SU-DHL-6 (cell line): ENCODE results near the gene RFLNA.

Experiments used
- H2AFZ ChIP-seq: fragments of 200-600 bp; sonication (generic); 2 replicates; pipeline ENCODE4 v1.6.1; 2014; ENCODE audit warnings: low read depth, mild to moderate bottlenecking, moderate library complexity, mixed read lengths, antibody characterized with exemption, low read length; ENCODE audit not compliant: severe bottlenecking
- H3F3A ChIP-seq: fragments of 200-600 bp; shearing (Covaris generic); 2 replicates; pipeline ENCODE4 v1.6.0; 2016; ENCODE audit warnings: antibody characterized with exemption, mild to moderate bottlenecking; ENCODE audit not compliant: insufficient read depth
- H3K27ac ChIP-seq: fragments of 200-600 bp; sonication (generic); 2 replicates; pipeline ENCODE4 v1.5.1; 2016; ENCODE audit warnings: low read depth, mild to moderate bottlenecking, low read length, moderate library complexity, mixed read lengths
- H3K27me3 ChIP-seq: fragments of 200-600 bp; sonication (generic), shearing (Covaris generic); 2 replicates; pipeline ENCODE4 v1.6.0; 2014; ENCODE audit warnings: mild to moderate bottlenecking, low read length
- H3K36me3 ChIP-seq: fragments of 200-600 bp; sonication (generic); 2 replicates; pipeline ENCODE4 v1.6.1; 2014; ENCODE audit warnings: mild to moderate bottlenecking, low read length, mixed read lengths
- H3K4me2 ChIP-seq: fragments of 300-600, 200-600 bp; shearing (Covaris generic), sonication (generic); 2 replicates; pipeline ENCODE4 v1.6.0; 2014; ENCODE audit warnings: low read length, low read depth, mild to moderate bottlenecking; ENCODE audit not compliant: poor library complexity, severe bottlenecking
- H3K4me3 ChIP-seq: fragments of 200-600 bp; sonication (generic); 2 replicates; pipeline ENCODE4 v1.5.1; 2014; ENCODE audit warnings: antibody characterized with exemption, low read length, mild to moderate bottlenecking, mixed read lengths; ENCODE audit not compliant: insufficient read depth, poor library complexity, severe bottlenecking
- H3K79me2 ChIP-seq: fragments of 200-600 bp; sonication (generic); 2 replicates; pipeline ENCODE4 v1.6.1; 2014; ENCODE audit warnings: mild to moderate bottlenecking, low read length, moderate library complexity; ENCODE audit not compliant: insufficient read depth
- H3K9ac ChIP-seq: fragments of 200-600 bp; sonication (generic); 2 replicates; pipeline ENCODE4 v1.7.0; 2014; ENCODE audit warnings: mild to moderate bottlenecking, low read length
- H3K9me2 ChIP-seq: fragments of 200-600 bp; sonication (generic); replicated peaks from 2 replicates; pipeline ENCODE4 v1.6.1; 2014; ENCODE audit warnings: low read length; ENCODE audit not compliant: insufficient read depth
- H3K9me3 ChIP-seq: fragments of 200-600 bp; sonication (generic); 2 replicates; pipeline ENCODE4 v1.6.1; 2014; ENCODE audit warnings: low read length, mixed read lengths; ENCODE audit not compliant: insufficient read depth
- H4K20me1 ChIP-seq: fragments of 200-600 bp; sonication (generic); 2 replicates; pipeline ENCODE4 v1.6.1; 2014; ENCODE audit warnings: low read depth, mild to moderate bottlenecking, antibody characterized with exemption, low read length, moderate library complexity, mixed read lengths
- EZH2phosphoT487 ChIP-seq: fragments of 200-600 bp; sonication (generic), shearing (Covaris generic); conservative IDR thresholded peaks from 2 replicates; pipeline ENCODE4 v1.6.1; 2018; ENCODE audit warnings: mild to moderate bottlenecking, antibody characterized with exemption, low read length, moderate library complexity, mixed read lengths
- TF ChIP-seq, protein P1 (sequence below): fragments of 200-600 bp; sonication (generic); IDR thresholded peaks from one replicate; pipeline ENCODE4 v1.5.1; 2017; ENCODE audit warnings: antibody characterized with exemption, mild to moderate bottlenecking, low read length, moderate library complexity; ENCODE audit not compliant: insufficient read depth, poor library complexity, severe bottlenecking

RFLNA gene

DNA sequence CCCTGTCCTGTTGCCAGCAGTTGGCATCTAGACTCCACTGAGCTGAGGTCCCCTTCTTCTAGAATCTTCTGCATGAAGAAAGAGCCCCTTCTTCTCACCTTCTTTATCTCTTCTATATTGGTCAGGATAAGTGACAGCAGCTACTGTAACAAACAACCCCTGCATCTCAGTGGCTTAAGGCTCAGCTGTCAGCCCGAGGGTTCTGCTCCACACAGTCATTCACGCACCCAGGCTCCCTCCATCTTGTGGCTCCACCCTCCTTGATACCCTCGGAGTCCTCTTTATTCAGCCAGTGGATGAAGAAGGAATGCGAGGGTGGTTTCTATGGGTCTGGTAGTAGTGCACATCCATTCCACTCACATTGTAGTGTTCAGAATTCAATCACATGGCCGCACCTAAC is 10.5 kb upstream of the RFLNA start:
- Histone ChIP-seq H3K9me2 (no peaks in the 10 kb centered on the region), H3K9ac (no peak overlapping the region), H3K36me3 (no peaks in the 10 kb centered on the region), H2AFZ (no peak overlapping the region), H4K20me1 (no peaks in the 10 kb centered on the region), H3K79me2 (no peaks in the 10 kb centered on the region), H3K27ac (no peak overlapping the region), H3K9me3 (no peaks in the 10 kb centered on the region), H3F3A (no peaks in the 10 kb centered on the region), H3K4me2 (no peak overlapping the region), H3K4me3 (no peak overlapping the region), H3K27me3 (no peaks in the 10 kb centered on the region)
- TF ChIP-seq EZH2phosphoT487 = no peak
- TF ChIP-seq, protein P1, sequence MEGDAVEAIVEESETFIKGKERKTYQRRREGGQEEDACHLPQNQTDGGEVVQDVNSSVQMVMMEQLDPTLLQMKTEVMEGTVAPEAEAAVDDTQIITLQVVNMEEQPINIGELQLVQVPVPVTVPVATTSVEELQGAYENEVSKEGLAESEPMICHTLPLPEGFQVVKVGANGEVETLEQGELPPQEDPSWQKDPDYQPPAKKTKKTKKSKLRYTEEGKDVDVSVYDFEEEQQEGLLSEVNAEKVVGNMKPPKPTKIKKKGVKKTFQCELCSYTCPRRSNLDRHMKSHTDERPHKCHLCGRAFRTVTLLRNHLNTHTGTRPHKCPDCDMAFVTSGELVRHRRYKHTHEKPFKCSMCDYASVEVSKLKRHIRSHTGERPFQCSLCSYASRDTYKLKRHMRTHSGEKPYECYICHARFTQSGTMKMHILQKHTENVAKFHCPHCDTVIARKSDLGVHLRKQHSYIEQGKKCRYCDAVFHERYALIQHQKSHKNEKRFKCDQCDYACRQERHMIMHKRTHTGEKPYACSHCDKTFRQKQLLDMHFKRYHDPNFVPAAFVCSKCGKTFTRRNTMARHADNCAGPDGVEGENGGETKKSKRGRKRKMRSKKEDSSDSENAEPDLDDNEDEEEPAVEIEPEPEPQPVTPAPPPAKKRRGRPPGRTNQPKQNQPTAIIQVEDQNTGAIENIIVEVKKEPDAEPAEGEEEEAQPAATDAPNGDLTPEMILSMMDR = no peak

DNA sequence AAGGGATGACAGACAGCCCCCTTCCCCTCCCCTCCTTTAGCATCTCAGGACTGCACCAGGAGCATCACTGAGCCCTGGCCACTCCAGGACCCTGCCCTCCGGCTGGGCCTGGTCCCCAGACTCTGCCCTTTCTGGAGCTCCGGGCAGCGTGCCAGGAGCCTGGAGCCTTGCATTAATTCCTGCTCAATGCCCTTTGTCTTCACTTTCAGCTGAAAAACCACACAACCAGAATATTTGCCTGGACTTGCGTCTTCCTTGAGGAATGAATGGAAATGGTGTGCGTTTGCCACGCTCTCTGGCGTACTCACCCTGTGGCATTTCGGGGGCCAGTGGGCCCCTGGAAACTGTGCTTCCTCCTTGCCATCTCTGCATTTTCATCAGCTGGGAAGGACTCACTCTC is 8.5 kb upstream of the RFLNA start:
- Histone ChIP-seq H4K20me1 (no peaks in the 10 kb centered on the region), H3K4me2 (no peak overlapping the region), H2AFZ (no peak overlapping the region), H3K9me2 (no peaks in the 10 kb centered on the region), H3K27me3 (no peaks in the 10 kb centered on the region), H3K9ac (no peak overlapping the region), H3K4me3 (no peak overlapping the region), H3K9me3 (no peaks in the 10 kb centered on the region), H3K36me3 (no peaks in the 10 kb centered on the region), H3F3A (no peaks in the 10 kb centered on the region), H3K79me2 (no peaks in the 10 kb centered on the region), H3K27ac (no peak overlapping the region)
- TF ChIP-seq, protein P1 = no peak
- no peak for TF ChIP-seq EZH2phosphoT487

DNA sequence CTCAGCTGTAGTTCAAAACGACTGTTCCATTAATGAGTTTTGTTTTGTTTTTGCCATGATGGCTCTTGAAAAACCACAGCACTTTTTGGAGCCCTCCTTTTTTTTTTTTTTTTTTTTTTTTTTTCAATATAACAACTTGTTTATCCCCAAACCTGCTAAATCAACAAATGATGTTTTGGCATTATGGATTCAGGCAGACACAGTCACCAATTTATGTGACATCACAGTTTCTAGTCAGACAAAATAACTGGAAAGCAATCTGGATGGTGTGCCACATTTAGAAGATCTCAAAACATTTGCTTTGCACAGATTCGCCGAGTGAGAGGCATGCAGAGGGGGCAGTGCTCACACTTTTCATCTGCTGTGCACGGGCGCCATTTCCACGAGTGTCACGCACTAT is 7.9 kb upstream of the RFLNA start:
- H3K27me3 ChIP-seq = no peaks in the 10 kb centered on the region
- H3K9me3 ChIP-seq = no peaks in the 10 kb centered on the region
- H4K20me1 ChIP-seq = no peaks in the 10 kb centered on the region
- H2AFZ ChIP-seq = no peak overlapping the region
- TF ChIP-seq EZH2phosphoT487 = no peak
- TF ChIP-seq, protein P1 = no peak
- H3K4me2 ChIP-seq = no peak overlapping the region
- H3K9me2 ChIP-seq = no peaks in the 10 kb centered on the region
- H3K9ac ChIP-seq = no peak overlapping the region
- no peaks in the 10 kb centered on the region for H3F3A ChIP-seq
- no peaks in the 10 kb centered on the region for H3K79me2 ChIP-seq
- no peaks in the 10 kb centered on the region for H3K36me3 ChIP-seq
- H3K27ac ChIP-seq = no peak overlapping the region
- H3K4me3 ChIP-seq = no peak overlapping the region
